Measurements from ENCODE around the gene TMEM255B. TPM values are rescaled to one million over a fixed set of nuclear protein-coding genes. Genes with fewer than 3 reads are reported as not detected.

TMEM255B gene
- total RNA-seq, 2 experiments from 2014 or later = 0.61 to 0.88 TPM

DNA sequence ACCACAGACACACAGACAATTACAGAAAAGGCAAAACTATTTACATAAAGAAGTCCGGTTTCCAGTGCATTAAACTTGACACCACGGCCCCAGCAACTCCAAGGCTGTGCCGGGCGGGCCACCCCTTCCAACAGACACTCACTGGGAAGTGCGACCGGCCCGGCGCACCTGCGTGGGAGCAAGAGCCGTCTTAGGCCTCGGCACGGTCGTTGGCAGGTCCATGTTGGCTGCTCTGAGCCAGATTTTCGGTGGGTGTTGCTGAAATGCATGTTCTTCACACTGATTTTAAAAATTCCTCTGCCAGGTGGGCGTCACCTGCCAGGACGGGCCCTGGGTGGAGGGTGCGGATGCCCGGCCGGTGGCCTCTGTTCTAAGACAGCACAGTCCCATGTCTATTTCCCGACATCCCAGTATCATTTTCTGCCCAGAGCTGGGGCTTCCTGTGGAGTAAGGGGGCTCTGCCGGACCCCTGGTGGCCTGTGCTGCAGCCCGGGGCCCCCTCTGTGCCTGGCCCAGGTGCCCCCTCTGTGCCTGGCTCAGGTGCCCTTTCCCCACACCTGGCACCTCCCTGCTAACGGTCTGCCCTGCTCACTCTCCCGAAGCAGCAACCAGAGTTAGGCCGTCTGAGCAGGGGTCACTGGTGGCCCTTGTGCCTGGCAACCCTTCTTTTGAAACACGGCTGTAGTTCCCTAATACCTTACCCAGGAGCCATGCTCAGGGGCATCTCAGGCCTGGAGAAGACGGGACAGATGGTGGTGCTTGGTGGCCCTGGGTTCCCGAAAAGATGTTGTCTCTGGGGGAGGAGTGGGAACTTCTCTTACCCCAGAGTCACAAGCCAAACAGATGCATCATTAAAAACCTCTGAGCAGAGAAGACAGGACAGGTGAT, 9.2 kb downstream of the TMEM255B start:
- Mint-ChIP-seq H3K4me1 (ENCODE audit: low read depth) (peaks cover 8% of the 10 kb centered on the region), H3K27ac (no peak overlapping the region), H3K9me3 (peaks cover 9% of the 10 kb centered on the region), H3K36me3 (no peaks in the 10 kb centered on the region), H3K4me3 (no peak overlapping the region), H3K27me3 (peaks cover 9% of the 10 kb centered on the region)
- POLR2A ChIA-PET = no interaction called here
- intact Hi-C loops (cut with micrococcal nuclease) = no loop called here
- CTCF ChIA-PET = interaction anchor here (1.2 kb wide), 1 partner anchor 10 kb away, joined by 4 read pairs; the partner anchor contains the start of gene TMEM255B
- peak; percentile 4 for DNase-seq

DNA sequence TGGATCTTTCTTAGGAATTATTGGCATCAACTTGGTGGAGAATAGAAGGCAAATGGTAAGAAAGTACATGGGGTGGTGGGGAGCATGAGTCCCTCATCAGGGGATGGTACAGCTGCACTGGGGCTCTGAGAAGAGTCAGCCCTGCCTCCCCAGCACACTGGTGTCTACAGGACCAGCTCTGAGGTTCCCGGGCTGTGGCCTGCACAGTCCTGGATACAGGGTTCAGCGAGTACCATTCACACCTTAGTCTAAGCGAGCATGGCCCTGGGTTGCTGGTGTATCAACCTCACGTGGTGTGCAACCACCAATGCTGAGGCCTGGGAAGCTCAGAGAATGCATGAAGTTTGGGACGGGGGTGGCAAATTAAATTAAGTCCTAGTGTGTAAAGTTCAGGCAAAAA, 10.1 kb downstream of the TMEM255B start:
- Mint-ChIP-seq H3K27ac (no peak overlapping the region), H3K36me3 (no peaks in the 10 kb centered on the region), H3K4me1 (ENCODE audit: low read depth) (peaks cover 8% of the 10 kb centered on the region), H3K27me3 (peaks cover 4% of the 10 kb centered on the region), H3K4me3 (no peak overlapping the region), H3K9me3 (peaks cover 9% of the 10 kb centered on the region)
- DNase-seq = peak; percentile 3
- CTCF ChIA-PET = no interaction called here
- intact Hi-C loops (cut with micrococcal nuclease) = no loop called here
- POLR2A ChIA-PET = interaction anchor here (0.6 kb wide), 1 partner anchor 131 kb away, joined by 5 read pairs; no protein-coding TSS in a partner anchor

GRCh38 chr13:113769881-113770280, 10.9 kb downstream of the TMEM255B start:
- Mint-ChIP-seq H3K4me1 (ENCODE audit: low read depth) (peaks cover 8% of the 10 kb centered on the region), H3K9me3 (peaks cover 9% of the 10 kb centered on the region), H3K4me3 (no peak overlapping the region), H3K36me3 (no peaks in the 10 kb centered on the region), H3K27ac (no peak overlapping the region), H3K27me3 (peaks cover 4% of the 10 kb centered on the region)
- ChIA-PET CTCF (no interaction called here), POLR2A (interaction anchor here (0.6 kb wide), 1 partner anchor 132 kb away, joined by 5 read pairs; no protein-coding TSS in a partner anchor)
- no peak for DNase-seq
- intact Hi-C loops (cut with micrococcal nuclease) = no loop called here

DNA sequence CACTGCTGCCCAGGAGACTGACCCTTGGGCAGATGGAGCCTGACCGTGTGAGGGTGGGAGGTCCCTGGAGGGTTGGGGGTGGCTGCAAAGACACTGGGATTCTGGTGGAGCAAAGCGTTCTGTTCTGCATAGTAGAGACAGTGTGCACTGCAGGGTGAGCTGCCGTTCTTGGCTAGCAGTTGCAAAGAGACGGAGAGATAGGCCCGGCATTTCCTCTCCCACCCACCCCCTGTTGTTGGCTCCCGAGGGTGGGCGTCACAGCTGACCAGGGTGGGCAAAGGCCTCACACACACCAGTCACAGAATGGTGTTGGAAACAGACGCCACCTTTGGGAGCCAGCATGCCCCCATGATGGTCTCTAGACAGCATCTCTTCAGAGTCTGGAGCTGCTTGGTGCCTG, 11.4 kb downstream of the TMEM255B start:
- ChIA-PET POLR2A (no interaction called here), CTCF (no interaction called here)
- H3K27me3 Mint-ChIP-seq = peaks cover 3% of the 10 kb centered on the region
- peaks cover 8% of the 10 kb centered on the region for H3K4me1 Mint-ChIP-seq (ENCODE audit: low read depth)
- H3K36me3 Mint-ChIP-seq = no peaks in the 10 kb centered on the region
- intact Hi-C loops (cut with micrococcal nuclease) = no loop called here
- peaks cover 9% of the 10 kb centered on the region for H3K9me3 Mint-ChIP-seq
- H3K27ac Mint-ChIP-seq = no peak overlapping the region
- no peak for DNase-seq
- H3K4me3 Mint-ChIP-seq = no peak overlapping the region

- Mint-ChIP-seq H3K27ac (no peak overlapping the region), H3K36me3 (no peaks in the 10 kb centered on the region), H3K4me3 (no peak overlapping the region), H3K27me3 (no peaks in the 10 kb centered on the region), H3K9me3 (peaks cover 9% of the 10 kb centered on the region), H3K4me1 (ENCODE audit: low read depth) (peaks cover 8% of the 10 kb centered on the region)
- intact Hi-C loops (cut with micrococcal nuclease) = no loop called here
- DNase-seq = no peak
- POLR2A ChIA-PET = no interaction called here
- CTCF ChIA-PET = no interaction called here
These were observed 11.9 kb downstream of the TMEM255B start for GRCh38 chr13:113770937-113771336.

DNA sequence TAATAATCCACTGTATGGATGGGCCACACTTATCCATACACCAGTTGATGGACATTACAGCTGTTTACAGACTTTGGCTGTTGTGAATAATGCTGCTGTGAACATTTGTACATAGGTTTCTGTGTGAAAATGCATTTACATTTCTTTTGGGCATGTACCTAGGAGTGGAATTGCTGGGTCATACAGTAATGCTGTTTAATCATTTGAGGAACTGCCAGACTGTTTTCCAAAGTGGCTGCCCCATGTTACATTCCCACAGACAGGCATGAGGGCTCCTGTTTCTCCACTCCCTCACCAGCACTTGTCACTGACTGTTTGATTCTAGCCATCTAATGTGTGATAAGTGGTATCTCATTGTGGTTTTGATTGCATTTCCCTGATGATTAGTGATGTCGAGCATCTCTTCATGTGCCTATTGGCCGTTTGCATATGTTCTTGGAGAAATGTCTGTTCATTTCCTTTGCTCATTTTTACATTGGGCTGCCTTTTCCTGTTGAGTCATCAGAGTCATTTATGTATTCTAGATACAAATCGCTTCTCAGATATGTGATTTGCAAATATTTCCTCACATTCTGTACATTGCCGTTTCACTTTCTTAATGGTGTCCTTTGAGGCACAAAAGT, 12.8 kb downstream of the TMEM255B start:
- Mint-ChIP-seq H3K27ac (peak overlapping the region; percentile 71), H3K4me1 (ENCODE audit: low read depth) (peaks cover 8% of the 10 kb centered on the region), H3K36me3 (no peaks in the 10 kb centered on the region), H3K9me3 (peaks cover 9% of the 10 kb centered on the region), H3K27me3 (peaks cover 2% of the 10 kb centered on the region), H3K4me3 (no peak overlapping the region)
- intact Hi-C loops (cut with micrococcal nuclease) = no loop called here
- CTCF ChIA-PET = no interaction called here
- peak; percentile 8 for DNase-seq
- POLR2A ChIA-PET = no interaction called here

GRCh38 chr13:113774177-113775107, 15.4 kb downstream of the TMEM255B start:
- peaks cover 14% of the 10 kb centered on the region for H3K27me3 Mint-ChIP-seq
- no peak overlapping the region for H3K27ac Mint-ChIP-seq
- POLR2A ChIA-PET = no interaction called here
- peaks cover 9% of the 10 kb centered on the region for H3K9me3 Mint-ChIP-seq
- H3K4me1 Mint-ChIP-seq (ENCODE audit: low read depth) = peaks cover 8% of the 10 kb centered on the region
- no peak for DNase-seq
- no peak overlapping the region for H3K4me3 Mint-ChIP-seq
- CTCF ChIA-PET = no interaction called here
- intact Hi-C loops (cut with micrococcal nuclease) = no loop called here
- no peaks in the 10 kb centered on the region for H3K36me3 Mint-ChIP-seq

DNA sequence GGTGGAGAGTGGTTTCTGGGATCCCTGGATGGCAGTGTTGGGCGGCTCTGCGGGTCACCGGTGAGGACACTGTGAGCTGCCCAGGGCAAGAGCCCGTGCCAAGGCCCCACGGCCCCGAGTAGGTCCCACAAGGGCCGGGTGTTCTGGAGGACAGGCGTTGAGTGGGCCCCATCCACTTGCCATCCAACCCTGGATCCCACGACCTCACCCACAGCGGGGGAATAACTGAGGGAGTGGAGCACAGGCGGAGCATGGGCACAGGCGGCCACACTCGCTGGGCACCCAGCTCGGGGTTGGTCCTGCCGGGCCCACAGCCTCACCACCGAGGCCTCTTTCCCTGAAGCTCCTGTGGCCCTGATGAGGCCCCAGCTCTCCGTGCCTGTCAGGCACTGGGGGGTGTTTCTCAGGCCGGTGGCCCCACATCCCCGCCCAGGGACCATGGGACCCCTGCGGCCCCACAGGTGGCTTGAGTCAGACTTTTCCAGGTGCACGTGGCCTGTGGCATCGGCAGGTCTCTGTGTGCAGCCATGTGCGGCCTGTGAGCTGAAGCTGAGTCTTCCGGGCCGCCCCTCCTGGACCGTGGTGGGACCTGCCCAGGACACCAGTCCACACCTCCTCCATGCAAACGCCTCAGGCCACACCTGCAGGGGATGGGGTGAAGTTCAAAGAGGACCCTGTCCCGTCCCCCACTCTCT, 16.6 kb downstream of the TMEM255B start:
- intact Hi-C loops (cut with micrococcal nuclease) = no loop called here
- Mint-ChIP-seq H3K9me3 (peaks cover 9% of the 10 kb centered on the region), H3K27me3 (peaks cover 14% of the 10 kb centered on the region), H3K4me1 (ENCODE audit: low read depth) (peaks cover 8% of the 10 kb centered on the region), H3K36me3 (no peaks in the 10 kb centered on the region), H3K4me3 (no peak overlapping the region), H3K27ac (no peak overlapping the region)
- ChIA-PET CTCF (no interaction called here), POLR2A (no interaction called here)
- no peak for DNase-seq

DNA sequence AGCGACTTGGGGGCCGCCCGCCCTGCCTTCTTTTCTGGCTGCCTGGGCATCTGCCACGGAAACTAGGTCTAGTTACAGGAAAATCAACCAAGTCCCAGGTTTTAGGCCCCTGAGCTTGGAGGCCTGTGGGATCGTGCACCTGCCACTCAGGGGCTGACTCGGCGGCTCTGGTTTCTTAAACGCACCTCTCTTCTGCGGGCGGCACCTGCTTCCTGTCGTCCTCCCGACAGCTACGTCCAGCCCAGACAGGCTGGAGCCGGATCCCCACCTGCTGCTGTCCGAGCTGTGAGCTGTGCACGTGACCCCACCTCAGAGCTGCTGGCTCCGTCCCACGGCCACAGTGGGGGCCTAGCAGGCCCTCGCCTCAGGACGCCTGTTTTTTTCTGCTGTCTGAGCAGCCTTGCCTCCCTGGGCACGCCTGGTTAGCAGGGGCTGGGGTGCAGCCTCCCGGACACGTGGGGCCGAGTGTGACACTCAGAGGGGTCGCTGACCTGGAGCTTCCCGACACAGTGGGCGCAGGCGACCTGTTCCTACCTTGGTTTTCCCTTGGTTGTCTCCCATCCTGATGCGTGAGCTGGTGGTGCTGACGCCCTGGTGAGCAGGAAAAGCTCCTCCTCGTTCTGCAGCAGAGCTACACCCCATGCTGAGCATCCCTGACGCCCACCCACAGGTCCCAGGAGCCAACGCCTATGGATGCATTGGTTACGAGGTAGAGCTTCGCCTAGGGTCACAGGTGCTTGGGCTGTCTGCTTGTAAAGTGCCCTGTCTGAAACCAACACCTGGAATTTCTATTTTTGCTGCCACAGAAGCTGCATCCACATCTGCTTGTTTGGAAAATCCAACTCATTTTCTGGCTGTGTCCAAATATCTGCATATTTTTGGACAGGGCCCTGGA, 17.5 kb downstream of the TMEM255B start:
- intact Hi-C loops (cut with micrococcal nuclease) = no loop called here
- Mint-ChIP-seq H3K4me3 (no peak overlapping the region), H3K4me1 (ENCODE audit: low read depth) (peaks cover 8% of the 10 kb centered on the region), H3K27ac (no peak overlapping the region), H3K36me3 (no peaks in the 10 kb centered on the region), H3K27me3 (peaks cover 14% of the 10 kb centered on the region), H3K9me3 (peaks cover 9% of the 10 kb centered on the region)
- CTCF ChIA-PET = no interaction called here
- no peak for DNase-seq
- POLR2A ChIA-PET = no interaction called here

GRCh38 chr13:113777311-113778260, 18.6 kb downstream of the TMEM255B start:
- ChIA-PET POLR2A (no interaction called here), CTCF (no interaction called here)
- Mint-ChIP-seq H3K27me3 (peaks cover 14% of the 10 kb centered on the region), H3K27ac (no peak overlapping the region), H3K36me3 (no peaks in the 10 kb centered on the region), H3K9me3 (peaks cover 2% of the 10 kb centered on the region), H3K4me1 (ENCODE audit: low read depth) (no peaks in the 10 kb centered on the region), H3K4me3 (no peak overlapping the region)
- no peak for DNase-seq
- intact Hi-C loops (cut with micrococcal nuclease) = no loop called here
